ENCODE data around the gene COMTD1.
"Not testable (repeated sequence)": the region's sequence is repeated elsewhere in the genome, so short reads cannot be mapped to it uniquely, and the experiment has no call there.

Gene COMTD1

DNA sequence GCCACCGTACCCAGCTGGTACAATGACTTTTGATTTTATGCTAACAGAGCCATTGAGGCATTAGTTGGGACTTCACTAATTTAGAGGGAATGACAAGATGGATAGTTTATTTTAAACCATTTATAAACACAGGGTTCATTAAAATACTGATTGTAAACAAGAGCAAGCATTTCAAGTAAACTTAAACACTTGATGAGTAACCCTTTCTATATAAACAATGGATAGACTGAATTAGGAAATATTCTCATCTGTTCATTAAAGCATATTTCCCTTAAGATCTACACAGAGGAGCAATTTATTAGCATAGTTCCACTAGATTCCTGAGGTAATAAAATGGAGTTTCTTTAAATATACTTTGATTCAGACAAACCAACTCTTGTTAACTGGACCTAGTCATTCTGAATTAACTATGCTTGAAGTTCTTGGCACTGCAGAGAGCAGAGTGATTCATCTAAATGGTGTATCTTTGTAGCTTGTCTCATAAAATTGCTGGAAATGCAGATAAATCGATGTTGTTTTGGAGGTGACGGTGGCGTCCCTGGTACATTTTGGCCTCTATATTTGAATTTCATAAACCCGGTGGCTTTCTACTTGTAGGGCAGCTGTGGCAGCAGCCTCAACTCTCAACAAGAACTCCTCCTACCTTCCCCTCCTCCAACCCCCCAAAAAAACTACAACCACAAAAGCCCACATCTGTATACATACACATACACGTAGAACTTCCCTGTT, 40.6 kb downstream of the COMTD1 start:
- DNase-seq (ENCODE audit: low read depth in 3 of 3, low spot score in 1 of 3), result no peak

DNA sequence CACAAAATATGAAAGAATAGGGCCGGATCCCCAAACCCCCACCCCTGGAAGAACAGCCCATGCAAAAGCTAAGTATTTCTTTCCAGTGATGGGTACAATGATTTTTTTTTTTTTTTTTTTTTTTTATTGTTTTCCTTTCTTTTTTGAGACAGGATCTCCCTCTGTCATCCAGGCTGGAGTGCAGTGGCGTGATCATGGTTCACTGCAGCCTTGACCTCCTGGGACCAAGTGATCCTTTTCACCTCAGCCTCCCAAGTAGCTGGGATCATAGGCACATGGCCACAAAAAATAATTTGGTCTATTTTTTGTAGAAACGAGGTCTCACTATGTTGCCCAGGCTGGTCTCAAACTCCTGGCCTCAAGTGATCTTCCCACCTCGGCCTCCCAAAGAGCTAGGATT, 41.1 kb downstream of the COMTD1 start:
- DNase-seq (ENCODE audit: low read depth in 3 of 3, low spot score in 1 of 3), result not testable (repeated sequence)

DNA sequence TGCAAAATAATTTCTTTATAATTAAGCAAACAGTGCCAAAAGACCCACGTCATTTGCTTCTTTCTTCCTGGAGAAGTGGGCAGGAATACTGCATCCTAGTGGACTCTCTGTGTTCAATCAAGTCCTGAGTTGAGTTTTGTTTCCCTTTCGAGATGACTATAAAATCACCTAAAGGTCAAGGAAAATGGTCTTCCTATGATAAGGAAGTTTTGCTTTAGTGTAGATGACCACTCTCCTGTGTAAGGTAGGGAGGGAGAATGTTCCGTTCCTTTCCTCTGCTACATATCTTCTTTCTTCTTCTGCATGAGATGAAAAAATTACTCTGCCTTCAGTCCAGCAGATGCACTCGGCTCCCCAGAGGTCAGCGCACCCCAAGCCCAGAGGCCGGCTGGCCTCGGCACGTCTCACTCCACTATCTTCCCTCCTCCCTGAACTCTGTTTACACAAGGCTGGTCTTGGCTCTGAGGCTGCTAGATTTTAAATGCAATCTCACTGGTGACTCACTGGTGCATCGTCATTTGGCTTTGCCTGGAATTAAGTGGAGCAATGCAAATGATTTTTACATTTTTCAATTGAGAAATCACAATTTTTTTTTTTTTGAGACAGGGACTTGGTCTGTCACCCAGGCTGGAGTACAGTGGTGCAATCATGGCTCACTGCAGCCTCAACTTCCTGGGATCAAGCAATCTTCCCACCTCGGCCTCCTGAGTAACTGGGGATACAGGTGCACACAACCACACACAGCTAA, 43.8 kb downstream of the COMTD1 start:
- no peak for DNase-seq (ENCODE audit: low read depth in 3 of 3, low spot score in 1 of 3)

DNA sequence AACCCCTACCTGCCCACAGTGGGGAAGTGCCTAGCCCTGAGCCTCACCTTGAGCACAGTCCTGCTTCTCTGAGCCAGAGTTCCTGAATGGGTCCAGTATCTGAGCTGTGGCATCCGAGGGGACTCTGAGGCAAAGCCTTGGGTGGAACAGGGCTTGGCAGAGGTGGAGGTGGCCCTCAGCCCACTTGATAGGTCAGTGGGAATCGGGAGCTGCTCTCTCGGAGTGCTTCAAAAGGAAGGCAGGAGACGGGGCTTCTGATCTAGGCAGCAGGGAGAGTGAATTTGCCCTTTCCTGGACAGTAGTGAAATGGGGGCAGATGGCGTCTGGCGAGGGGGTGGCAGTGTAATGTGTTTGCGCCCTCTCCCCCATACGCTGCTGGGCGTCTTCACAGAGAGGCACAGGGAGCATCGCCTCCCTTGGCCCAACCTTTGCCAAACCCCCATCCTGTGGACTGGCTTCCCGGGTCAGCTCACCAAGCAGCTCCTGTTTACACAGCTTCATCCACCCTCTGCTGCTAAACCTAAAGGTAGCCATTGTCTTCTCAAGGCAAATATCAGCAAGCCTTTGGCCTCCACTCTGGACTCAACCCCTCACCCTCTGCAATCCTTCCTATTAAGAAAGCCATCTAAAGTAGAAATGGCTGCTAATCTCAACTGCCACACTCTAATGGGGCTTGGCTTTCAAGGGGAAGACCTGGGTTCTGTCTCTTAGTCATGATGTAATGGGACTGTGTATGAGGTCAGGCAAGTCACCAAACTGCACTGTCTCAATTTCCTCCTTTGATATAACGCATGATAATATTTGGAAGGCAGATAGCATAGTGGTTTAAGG, 46.3 kb downstream of the COMTD1 start:
- no peak for DNase-seq (ENCODE audit: low read depth in 3 of 3, low spot score in 1 of 3)

DNA sequence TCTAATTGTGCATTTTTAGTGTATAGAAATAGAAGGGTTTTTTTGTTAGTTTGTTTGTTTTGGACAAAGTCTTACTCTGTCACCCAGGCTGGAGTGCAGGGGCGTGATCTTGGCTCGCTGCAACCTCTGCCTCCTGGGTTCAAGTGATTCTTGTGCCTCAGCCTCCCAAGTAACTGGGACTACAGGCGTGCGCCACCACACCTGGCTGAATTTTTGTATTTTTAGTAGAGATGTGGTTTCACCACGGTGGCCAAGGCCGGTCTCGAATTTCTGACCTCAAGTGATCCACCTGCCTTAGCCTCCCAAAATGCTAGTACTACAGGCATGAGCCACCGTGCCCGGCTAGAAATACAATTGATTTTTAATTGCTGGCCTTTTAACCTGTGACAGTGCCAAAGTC, 47.2 kb downstream of the COMTD1 start:
- not testable (repeated sequence) for DNase-seq (ENCODE audit: low read depth in 3 of 3, low spot score in 1 of 3)

DNA sequence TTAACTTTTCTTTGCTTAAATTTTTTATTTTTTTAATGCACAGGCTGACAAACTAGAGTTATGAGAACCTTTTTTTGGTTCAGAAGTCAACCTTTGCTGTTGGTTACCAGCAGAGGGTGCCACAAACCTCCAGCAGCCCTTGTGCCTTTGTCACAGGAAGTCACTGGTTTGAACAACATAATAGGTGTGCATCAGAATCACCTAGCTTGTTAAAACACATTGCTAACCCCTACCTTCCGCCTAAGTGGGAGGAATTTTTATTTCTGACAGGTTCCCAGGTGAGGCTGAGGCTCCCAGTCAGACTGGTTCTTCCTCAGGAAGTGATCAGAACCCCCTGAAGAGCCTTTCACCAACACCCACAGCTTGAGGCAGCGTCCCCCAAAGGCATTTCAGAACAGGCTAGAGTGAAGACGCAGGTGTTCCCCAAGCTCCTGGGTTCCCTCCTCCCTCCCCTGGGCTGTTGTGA, 47.8 kb downstream of the COMTD1 start:
- DNase-seq (ENCODE audit: low read depth in 3 of 3, low spot score in 1 of 3), result peak; percentile 22 to 47 (median 35)

DNA sequence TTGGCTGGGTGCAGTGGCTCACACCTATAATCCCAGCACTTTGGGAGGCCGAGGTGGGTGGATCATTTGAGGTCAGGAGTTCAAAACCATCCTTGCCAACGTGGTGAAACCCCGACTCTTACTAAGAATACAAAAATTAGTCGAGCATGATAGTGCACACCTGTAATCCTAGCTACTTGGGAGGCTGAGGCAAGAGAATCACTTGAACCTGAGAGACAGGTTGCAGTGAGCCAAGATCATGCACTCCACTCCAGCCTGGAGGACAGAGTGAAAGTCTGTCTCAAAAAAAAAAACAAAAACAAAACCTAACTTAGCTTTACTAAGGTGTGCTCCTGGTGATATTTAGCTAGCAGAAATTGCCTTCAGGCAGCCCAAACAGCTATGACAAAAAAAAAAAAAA, 49.4 kb downstream of the COMTD1 start:
- no peak for DNase-seq (ENCODE audit: low read depth in 3 of 3, low spot score in 1 of 3)
